HG02943 (cell line): Measurements from ENCODE around the gene PAN2.
"Not testable (repeated sequence)": the region's sequence is repeated elsewhere in the genome, so short reads cannot be mapped to it uniquely, and the experiment has no call there.

Experiments
- ATAC-seq: cut with Tn5 transposase; IDR thresholded peaks from one replicate; pipeline ENCODE4 v1.9.1; 2021; ENCODE audit warnings: mild to moderate bottlenecking, low read depth, moderate library complexity; ENCODE audit not compliant: unreplicated experiment

The PAN2 gene

DNA sequence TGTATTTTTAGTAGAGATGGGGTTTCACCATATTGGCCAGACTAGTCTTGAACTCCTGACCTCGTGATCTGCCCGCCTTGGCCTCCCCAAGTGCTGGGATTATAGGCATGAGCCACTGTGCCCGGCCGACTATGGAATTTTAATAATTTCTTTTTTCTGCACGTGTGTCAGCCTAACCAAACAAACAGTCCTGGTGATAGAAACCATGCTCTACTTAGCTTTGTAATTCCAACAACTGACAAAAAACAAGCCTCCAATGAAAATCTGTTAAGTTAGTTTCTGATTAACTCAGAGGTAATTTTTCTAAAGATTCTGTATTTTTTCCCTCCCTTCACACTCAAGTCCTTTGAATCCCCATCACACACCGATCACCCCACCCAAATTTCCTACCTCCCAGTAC, 51.8 kb downstream of the PAN2 start:
- ATAC-seq: no peak

DNA sequence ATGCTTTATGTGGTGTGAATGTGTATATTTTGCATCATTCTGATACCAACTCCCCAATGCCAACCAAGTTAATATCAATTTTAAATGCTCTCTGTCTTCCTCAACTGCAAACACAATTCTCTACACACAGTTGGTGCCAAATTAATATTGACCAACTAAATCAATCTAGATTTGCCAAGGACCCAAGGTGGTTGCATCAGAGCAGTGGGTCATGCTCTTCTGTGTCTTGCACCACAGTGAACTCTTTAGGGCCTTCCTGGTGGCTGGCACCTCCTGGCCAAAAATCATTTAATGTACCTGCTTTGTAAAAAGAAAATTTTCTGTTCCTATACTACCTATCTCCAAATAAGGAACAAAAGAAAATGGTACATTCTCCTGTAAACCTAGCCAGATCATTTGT, 53.0 kb downstream of the PAN2 start:
- no peak for ATAC-seq

DNA sequence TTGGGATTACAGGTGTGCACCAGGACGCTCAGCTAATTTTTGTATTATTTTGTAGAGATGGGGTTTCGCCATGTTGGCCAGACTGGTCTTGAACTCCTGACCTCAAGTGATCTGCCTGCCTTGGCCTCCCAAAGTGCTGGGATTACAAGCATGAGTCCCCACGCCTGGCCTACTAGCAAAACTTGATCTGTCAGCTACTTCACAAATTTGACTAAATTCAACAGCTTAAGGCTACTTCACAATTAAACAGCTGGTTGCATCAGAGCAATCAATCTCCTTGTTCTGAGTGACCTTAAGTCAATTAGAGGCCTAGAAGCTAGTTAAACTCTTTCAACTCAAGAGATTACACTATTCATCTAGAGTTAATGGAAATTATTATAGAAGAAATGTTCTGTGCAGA, 54.9 kb downstream of the PAN2 start:
- no peak for ATAC-seq

DNA sequence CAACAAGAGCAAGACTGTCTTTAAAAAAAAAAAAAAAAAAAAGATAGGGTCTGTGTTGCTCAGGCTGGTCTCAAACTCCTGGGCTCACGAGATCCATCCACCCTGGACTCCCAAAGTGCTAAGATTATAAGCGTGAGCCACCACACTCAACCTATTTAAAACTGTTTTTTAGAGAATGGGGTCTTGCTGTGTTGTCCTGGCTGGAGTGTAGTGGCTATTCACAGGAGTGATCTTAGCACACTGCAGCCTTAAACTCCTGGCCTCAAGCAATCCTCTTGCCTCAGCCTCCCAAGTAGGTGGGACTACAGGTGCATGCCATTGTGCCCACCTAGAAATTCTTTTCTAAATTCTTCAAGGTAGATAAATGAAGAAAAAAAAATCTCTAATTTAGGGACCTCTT, 59.5 kb downstream of the PAN2 start:
- ATAC-seq: no peak

DNA sequence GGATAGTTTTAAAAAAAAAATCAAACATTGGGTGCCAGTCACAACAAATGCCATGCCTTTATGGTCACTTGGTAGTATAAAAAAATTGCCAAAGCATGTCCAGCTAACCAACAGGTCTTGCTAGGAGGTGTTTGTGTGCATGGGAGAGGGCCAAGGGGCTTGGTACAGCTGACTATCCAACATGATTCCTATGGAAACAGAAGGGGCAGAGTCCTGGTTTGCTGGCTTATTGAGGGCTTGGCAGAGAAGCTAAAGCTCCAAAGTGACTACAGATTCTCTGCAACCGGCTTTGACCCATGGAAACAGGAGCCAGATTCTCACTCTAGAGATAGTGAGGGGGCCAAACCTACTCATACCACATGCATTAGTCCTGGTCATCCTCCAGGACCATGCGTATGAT, 61.3 kb downstream of the PAN2 start:
- not testable (repeated sequence) for ATAC-seq

DNA sequence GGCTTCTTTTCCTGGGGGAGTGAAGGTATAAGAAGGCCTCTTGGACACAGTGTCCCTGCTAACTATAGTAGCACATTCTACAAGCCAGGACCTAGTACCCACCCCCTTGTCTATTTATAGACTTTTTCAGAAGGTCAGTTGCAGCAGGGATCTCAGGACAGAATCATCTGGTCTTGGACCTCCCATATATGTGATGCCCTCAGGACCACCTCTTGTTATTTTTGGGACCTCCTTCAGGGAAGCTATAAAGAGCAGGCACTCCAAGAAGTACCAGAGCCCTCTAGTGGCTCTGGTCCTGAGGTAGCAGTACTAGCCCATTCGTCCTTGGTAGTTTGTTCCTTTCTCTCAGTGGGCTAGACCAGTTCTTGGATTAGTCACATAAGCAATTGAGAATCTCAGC, 62.8 kb downstream of the PAN2 start:
- ATAC-seq: no peak

DNA sequence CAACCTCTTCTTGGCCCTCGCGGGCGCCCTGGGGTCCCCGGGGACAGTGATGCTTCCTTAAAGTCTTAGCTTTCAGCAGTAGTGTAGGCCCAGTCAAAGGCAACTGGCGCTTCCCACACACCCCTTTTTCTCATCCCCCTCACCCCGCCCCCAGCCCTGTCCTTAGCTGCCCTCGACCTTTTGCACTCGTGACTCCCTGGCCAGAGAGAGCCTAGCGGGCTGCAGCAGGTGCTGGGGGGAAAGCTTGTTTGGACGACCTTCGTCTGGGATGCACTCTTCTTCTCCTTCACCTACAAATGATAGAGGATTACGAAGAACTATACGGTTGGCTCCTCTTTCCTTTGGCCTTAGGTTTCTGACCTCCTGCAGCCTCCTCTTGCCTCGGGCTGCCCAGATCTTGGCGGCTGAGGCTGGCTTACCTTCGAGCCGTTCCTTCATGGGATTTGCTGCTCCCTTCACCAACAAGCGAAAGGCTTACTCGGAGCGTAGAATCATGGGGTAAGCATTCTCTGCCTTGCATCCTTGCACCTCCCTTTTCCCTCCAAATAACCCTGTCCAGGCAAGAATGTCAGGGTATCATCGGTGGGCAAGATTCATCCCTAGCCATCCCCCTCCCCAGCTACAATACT, 66.2 kb downstream of the PAN2 start:
- ATAC-seq: peak; percentile 17

DNA sequence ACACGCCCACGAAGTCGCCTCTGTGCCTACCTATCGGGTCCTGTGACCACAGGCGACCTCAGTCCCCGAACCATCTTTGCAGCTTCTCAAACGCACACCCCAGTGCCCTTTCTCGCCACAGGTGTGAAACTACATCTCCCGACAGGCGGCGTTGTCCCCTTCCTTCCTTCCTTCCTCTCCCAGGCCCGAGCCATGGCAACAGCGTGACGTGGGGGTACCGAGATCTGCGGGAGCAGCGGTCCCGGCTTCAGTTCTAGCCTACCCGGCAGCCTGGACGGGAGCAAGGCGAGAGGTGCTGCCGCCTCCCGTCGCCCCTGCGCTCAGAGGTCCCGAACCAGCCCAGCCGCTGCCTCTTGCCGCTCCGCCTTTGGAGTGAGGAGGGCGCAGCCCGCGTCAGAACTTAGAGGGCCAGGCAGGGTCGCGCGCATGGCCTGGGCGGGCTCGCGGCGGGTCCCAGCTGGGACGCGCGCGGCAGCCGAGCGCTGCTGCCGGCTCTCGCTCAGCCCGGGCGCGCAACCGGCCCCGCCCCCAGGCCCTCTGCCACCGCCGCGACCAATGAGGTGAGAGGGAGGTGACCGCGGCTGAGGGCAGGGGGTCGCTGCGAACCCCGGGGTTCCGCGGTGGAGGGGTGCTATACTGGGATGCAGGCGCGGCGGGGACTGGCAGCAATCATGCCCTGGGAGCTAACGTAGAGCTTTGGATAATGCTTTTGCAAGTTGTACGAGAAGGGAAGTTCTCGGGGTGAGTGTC, 66.9 kb downstream of the PAN2 start, which contains the start of gene COQ10A:
TSS of gene COQ10A (plus strand) at position 250 of the 750 bp plus-strand sequence. CDS start at position 427, 177 bp downstream.
- peak; percentile 79 for ATAC-seq
